ENCODE data around the gene SMAD6. TPM values are rescaled to one million over a fixed set of nuclear protein-coding genes. Genes with fewer than 3 reads are reported as not detected.
A peak's percentile ranks its signal among the peaks of the same experiment; 100 is the strongest.

SMAD6 gene
- total RNA-seq, 1 experiment from 2014 or later: 58.6 TPM

DNA sequence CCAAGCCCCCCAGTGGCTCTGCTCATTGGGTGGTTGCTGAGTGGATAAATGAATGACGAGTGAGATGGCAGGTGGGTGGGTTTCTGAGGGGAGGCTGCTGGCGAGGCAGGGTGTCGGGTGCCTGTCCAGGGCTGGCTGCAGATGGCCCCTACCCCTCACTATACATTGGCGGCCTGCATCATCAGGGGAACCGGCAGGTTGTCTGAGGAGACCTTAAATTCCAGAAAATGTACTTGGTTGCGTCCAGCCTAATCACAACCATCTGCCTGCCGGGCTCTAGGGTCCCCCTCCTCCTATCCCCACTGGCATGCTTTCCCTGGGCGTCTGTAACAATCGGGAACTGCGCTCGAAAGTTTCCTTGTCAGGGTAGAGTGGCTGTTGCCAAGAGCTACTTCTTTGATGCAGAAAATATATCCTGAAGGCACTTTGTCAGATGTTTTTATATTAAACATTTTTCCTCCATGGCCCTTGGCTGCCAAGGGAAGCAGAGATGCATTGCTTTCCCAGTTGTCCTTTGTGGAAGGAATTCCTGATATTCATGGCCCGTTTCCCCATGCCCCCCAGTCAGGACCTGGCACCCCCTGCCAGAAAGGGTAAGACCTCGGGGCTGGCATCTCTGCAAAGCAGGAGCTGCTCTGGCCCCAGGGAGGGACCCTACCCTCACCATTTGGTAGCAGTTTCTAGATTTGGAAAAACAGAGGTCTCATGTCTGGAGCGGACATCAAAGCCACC lies 22.9 kb downstream of the SMAD6 start:
- BruUV-seq (replicated peaks): no TSS peak
- H3K9me3 Mint-ChIP-seq (ENCODE audit: low read depth, unreplicated experiment): no peaks in the 10 kb centered on the region
- H3K4me3 Mint-ChIP-seq (ENCODE audit: low read depth, unreplicated experiment): no peak overlapping the region
- H3K27ac Mint-ChIP-seq (ENCODE audit: unreplicated experiment): peak overlapping the region; percentile 35
- TF ChIP-seq, protein P1, sequence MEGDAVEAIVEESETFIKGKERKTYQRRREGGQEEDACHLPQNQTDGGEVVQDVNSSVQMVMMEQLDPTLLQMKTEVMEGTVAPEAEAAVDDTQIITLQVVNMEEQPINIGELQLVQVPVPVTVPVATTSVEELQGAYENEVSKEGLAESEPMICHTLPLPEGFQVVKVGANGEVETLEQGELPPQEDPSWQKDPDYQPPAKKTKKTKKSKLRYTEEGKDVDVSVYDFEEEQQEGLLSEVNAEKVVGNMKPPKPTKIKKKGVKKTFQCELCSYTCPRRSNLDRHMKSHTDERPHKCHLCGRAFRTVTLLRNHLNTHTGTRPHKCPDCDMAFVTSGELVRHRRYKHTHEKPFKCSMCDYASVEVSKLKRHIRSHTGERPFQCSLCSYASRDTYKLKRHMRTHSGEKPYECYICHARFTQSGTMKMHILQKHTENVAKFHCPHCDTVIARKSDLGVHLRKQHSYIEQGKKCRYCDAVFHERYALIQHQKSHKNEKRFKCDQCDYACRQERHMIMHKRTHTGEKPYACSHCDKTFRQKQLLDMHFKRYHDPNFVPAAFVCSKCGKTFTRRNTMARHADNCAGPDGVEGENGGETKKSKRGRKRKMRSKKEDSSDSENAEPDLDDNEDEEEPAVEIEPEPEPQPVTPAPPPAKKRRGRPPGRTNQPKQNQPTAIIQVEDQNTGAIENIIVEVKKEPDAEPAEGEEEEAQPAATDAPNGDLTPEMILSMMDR (IDR thresholded peaks at IDR 0.05; ENCODE audit: unreplicated experiment): no peak
- no peak for DNase-seq
- intact Hi-C loops (cut with micrococcal nuclease; ENCODE audit: unreplicated experiment): loop anchor here (5.0 kb wide), 1 partner anchor 47 kb away; no protein-coding TSS in a partner anchor
- CTCF ChIA-PET: interaction anchor here (0.6 to 1.5 kb wide), 3 partner anchors 22 to 177 kb away, joined by 3 to 4 read pairs (median 4); partner anchors contain the start of gene SMAD6
- peaks cover 54% of the 10 kb centered on the region for H3K36me3 Mint-ChIP-seq (ENCODE audit: insufficient read depth, unreplicated experiment)
- peaks cover 62% of the 10 kb centered on the region for H3K4me1 Mint-ChIP-seq (ENCODE audit: low read depth, unreplicated experiment)
- H3K27me3 Mint-ChIP-seq (ENCODE audit: unreplicated experiment): no peaks in the 10 kb centered on the region

DNA sequence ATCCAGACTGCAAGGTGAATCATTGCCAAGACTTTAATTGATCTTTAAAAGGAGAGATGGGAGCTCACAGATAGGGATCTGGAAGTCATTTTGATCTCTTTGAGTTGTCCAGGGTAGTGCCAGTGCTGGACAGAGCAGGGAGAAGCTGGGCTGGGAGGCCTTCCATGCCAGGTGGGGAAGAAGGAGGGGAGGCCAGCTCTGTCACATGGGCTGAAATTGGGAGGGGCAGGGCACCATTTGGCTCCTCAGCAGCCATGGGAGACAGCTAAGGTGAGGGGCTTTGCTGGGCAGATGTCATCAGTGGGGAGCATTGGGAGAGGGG lies 23.4 kb downstream of the SMAD6 start:
- H3K27ac Mint-ChIP-seq (ENCODE audit: unreplicated experiment): peak overlapping the region; percentile 35
- CTCF ChIA-PET: interaction anchor here (1.4 to 1.5 kb wide), 2 partner anchors 23 to 40 kb away, joined by 3 to 4 read pairs; partner anchors contain the start of gene SMAD6
- TF ChIP-seq, protein P1 (IDR thresholded peaks at IDR 0.05; ENCODE audit: unreplicated experiment): no peak
- no peak for DNase-seq
- H3K36me3 Mint-ChIP-seq (ENCODE audit: insufficient read depth, unreplicated experiment): peaks cover 59% of the 10 kb centered on the region
- no peak overlapping the region for H3K4me3 Mint-ChIP-seq (ENCODE audit: low read depth, unreplicated experiment)
- no peaks in the 10 kb centered on the region for H3K9me3 Mint-ChIP-seq (ENCODE audit: low read depth, unreplicated experiment)
- peaks cover 62% of the 10 kb centered on the region for H3K4me1 Mint-ChIP-seq (ENCODE audit: low read depth, unreplicated experiment)
- no peaks in the 10 kb centered on the region for H3K27me3 Mint-ChIP-seq (ENCODE audit: unreplicated experiment)
- BruUV-seq (replicated peaks): no TSS peak
- intact Hi-C loops (cut with micrococcal nuclease; ENCODE audit: unreplicated experiment): no loop called here

DNA sequence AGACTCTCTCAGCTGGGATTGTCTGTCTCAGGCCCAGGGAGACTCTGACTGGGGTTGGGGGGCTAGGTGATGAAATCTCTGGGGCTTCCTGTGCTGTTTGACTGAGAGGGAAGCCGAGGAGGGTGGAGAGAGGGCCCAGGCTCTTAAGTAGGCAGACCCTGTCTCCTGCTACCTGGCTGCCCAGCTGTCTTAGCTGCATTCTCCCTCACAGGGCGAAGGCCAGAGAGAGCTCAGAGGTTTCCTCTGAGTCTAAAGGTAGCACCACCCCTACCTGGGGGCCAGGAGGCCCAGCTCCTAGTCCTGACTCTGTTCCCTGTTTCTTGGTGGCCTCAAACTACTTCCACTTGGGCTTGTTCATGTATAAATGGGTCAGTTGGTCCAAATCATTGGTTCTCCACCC lies 24.4 kb downstream of the SMAD6 start:
- intact Hi-C loops (cut with micrococcal nuclease; ENCODE audit: unreplicated experiment): no loop called here
- Mint-ChIP-seq H3K27ac (ENCODE audit: unreplicated experiment) (no peak overlapping the region), H3K9me3 (ENCODE audit: low read depth, unreplicated experiment) (no peaks in the 10 kb centered on the region), H3K27me3 (ENCODE audit: unreplicated experiment) (no peaks in the 10 kb centered on the region), H3K36me3 (ENCODE audit: insufficient read depth, unreplicated experiment) (peaks cover 65% of the 10 kb centered on the region), H3K4me1 (ENCODE audit: low read depth, unreplicated experiment) (peaks cover 60% of the 10 kb centered on the region), H3K4me3 (ENCODE audit: low read depth, unreplicated experiment) (no peak overlapping the region)
- CTCF ChIA-PET: no interaction called here
- DNase-seq: no peak
- no TSS peak for BruUV-seq (replicated peaks)
- TF ChIP-seq, protein P1 (IDR thresholded peaks at IDR 0.05; ENCODE audit: unreplicated experiment): no peak

DNA sequence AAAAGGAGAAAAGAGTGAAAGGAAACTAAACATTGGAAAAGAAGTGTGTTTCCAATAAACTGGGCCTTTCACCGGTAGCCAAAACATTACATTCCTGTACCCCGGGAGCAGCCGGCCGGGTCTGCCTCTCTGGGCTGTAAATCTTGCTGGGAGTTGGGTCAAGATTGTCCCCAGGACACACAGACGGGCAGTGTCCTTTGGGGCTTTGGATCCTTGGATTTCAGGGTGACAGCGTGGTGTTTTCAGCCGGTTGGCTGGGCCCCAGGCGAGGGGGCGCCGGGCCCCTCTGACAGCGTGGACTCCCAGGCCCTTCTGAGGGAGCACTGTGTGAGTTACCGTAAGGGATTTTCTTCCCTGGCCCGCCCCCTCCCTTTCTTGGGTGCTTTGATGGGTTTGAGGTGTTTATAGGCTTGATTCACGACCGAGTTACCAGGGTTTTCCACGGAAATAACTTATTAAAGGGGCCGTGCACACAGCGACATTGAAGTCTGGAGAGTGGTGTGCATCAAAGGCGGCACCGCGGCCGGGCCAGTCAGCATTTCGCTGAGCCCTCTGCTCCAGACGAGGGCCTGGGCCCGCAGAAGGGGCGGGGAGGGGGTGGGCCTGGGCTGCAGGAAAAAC lies 27.4 kb downstream of the SMAD6 start:
- intact Hi-C loops (cut with micrococcal nuclease; ENCODE audit: unreplicated experiment): no loop called here
- no peak for DNase-seq
- Mint-ChIP-seq H3K4me1 (ENCODE audit: low read depth, unreplicated experiment) (peaks cover 41% of the 10 kb centered on the region), H3K4me3 (ENCODE audit: low read depth, unreplicated experiment) (no peak overlapping the region), H3K9me3 (ENCODE audit: low read depth, unreplicated experiment) (no peaks in the 10 kb centered on the region), H3K36me3 (ENCODE audit: insufficient read depth, unreplicated experiment) (peaks cover 44% of the 10 kb centered on the region), H3K27ac (ENCODE audit: unreplicated experiment) (no peak overlapping the region), H3K27me3 (ENCODE audit: unreplicated experiment) (no peaks in the 10 kb centered on the region)
- TF ChIP-seq, protein P1 (IDR thresholded peaks at IDR 0.05; ENCODE audit: unreplicated experiment): no peak
- BruUV-seq (replicated peaks): no TSS peak
- CTCF ChIA-PET: interaction anchor here (0.8 kb wide), 1 partner anchor 30 kb away, joined by 3 read pairs; no protein-coding TSS in a partner anchor
